ENCODE data around the gene ANKRD2.

Gene ANKRD2

DNA sequence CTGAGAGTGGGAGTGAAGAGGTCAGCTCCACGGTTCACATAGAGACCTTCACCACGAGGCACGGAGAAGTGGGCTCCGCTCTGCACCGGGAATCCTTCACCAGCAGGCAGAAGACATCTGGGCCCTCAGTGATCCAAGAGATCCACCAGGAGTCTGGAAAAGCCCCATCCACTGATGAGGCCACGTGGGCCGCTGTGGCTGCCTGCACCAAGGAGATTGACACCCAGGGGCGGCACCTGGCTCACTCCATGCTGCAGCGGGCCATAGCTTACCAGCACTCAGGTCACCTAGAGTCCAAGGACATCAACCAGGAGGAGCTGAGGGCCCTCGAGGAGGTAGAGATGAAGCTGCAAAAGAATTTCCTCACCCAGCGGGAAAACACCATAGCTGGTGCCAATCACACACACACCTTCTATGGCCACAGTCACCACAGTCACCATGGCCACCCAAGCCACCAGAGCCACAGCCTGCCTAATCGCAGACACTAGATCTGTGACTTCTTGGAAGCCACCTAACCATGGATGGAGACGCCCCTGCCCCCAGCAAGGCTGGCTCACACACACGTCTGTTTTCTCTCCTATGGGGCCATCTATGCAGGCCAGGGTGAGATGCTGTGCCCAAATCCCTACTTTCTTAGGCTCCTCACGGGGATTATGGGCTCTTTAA lies 17.6 kb downstream of the ANKRD2 start (continued):
- TF ChIP-seq ZNF548 (tag by site-specific recombination; IDR thresholded peaks at IDR 0.05) (no peak), ZIC2 (tag by site-specific recombination; IDR thresholded peaks at IDR 0.05) (no peak), RBAK (tag by site-specific recombination; IDR thresholded peaks at IDR 0.05) (no peak), ZNF423 (tag by site-specific recombination; IDR thresholded peaks at IDR 0.05) (no peak), ZNF274 (IDR thresholded peaks at IDR 0.05; ENCODE audit: low read length) (no peak), ZNF274 (tag by site-specific recombination; IDR thresholded peaks at IDR 0.05; ENCODE audit: borderline replicate concordance) (no peak), ZNF214 (tag by site-specific recombination; IDR thresholded peaks at IDR 0.05; ENCODE audit: borderline replicate concordance) (no peak)
- TF ChIP-seq, protein P1, sequence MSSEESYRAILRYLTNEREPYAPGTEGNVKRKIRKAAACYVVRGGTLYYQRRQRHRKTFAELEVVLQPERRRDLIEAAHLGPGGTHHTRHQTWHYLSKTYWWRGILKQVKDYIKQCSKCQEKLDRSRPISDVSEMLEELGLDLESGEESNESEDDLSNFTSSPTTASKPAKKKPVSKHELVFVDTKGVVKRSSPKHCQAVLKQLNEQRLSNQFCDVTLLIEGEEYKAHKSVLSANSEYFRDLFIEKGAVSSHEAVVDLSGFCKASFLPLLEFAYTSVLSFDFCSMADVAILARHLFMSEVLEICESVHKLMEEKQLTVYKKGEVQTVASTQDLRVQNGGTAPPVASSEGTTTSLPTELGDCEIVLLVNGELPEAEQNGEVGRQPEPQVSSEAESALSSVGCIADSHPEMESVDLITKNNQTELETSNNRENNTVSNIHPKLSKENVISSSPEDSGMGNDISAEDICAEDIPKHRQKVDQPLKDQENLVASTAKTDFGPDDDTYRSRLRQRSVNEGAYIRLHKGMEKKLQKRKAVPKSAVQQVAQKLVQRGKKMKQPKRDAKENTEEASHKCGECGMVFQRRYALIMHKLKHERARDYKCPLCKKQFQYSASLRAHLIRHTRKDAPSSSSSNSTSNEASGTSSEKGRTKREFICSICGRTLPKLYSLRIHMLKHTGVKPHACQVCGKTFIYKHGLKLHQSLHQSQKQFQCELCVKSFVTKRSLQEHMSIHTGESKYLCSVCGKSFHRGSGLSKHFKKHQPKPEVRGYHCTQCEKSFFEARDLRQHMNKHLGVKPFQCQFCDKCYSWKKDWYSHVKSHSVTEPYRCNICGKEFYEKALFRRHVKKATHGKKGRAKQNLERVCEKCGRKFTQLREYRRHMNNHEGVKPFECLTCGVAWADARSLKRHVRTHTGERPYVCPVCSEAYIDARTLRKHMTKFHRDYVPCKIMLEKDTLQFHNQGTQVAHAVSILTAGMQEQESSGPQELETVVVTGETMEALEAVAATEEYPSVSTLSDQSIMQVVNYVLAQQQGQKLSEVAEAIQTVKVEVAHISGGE (tag by site-specific recombination; conservative IDR thresholded peaks at IDR 0.05; ENCODE audit: low read depth): no peak

DNA sequence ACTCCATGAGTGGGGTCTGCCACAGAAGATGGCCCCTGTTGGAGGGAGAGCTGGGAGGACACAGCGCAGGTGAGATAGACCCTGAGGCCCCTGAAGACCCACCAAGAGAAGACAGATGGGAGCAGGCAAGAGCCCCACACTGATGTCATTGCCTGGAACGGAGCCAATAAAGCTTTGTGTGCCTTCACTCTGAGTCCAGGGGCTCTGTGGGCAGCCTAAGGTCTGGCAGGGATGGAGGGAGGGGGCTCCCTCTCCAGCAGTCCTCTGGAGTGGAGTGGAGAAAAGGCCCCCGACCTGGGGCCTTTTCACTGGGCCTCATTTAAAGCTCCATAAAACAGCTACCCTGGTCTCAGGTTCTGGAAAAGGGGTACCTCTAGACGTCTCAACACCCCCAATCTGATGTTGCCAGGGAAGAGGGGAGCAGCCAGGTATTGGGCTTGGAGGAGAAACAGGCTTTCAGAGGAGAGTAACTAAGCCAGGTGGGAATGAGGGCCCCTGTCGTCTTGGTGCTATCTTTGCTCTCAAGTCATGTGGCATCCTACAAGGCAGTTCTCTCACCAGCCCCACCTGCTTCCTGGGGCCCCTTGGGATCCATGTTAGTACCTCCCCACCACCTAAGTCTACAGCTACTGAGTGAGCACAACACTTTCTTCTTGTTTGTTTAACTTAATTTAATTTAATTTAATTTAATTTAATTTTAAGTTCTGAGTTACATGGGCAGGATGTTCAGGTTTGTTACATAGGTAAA lies 18.3 kb downstream of the ANKRD2 start:
- H3K27ac ChIP-seq (ENCODE audit: extremely low read depth, low read depth, low read length): no peak overlapping the region
- no peaks in the 10 kb centered on the region for H3K36me3 ChIP-seq (ENCODE audit: control insufficient read depth in 2 of 2, insufficient read depth in 1 of 2, low read length in 2 of 2)
- no peak overlapping the region for H3K4me3 ChIP-seq (ENCODE audit: low read depth, low read length)
- ChIA-PET CTCF (interaction anchor here (1.2 to 2.9 kb wide), 4 partner anchors 16 to 37 kb away, joined by 4 to 11 read pairs (median 6); partner anchors contain the start of gene ANKRD2), POLR2A (no interaction called here)
- TF ChIP-seq ZNF335 (tag by site-specific recombination; conservative IDR thresholded peaks at IDR 0.05) (peak; percentile 61), ZNF157 (tag by site-specific recombination; IDR thresholded peaks at IDR 0.05) (no peak), ZNF664 (tag by site-specific recombination; IDR thresholded peaks at IDR 0.05) (peak; percentile 37; the same call in 1 of the 2 replicates), ZIC2 (tag by site-specific recombination; IDR thresholded peaks at IDR 0.05) (peak; percentile 51), ZNF266 (tag by site-specific recombination; IDR thresholded peaks at IDR 0.05; ENCODE audit: low read depth) (no peak)
- H3K9me3 ChIP-seq (ENCODE audit: control insufficient read depth, insufficient read depth, low read depth, low read length): no peaks in the 10 kb centered on the region
- no peaks in the 10 kb centered on the region for H3K4me1 ChIP-seq (ENCODE audit: control insufficient read depth, insufficient read depth, low read length)

DNA sequence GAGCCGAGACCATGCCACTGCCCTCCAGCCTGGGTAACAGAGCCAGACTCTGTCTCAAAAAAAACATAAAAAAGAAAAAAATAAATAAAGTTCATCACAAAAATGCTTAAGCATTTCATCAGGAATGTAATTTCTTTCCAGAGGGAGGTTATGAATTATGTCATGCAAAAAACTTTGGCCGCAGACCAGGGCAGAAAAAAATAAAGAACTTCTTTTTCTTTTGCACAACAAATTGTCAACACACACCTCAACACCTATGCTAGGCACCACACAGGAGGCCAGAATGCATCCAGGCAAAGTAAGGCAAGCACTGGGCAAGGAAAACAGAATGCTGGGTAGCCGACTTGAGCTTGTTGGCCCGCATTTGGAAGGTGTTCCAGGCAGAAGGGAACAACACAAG lies 20.8 kb downstream of the ANKRD2 start:
- Histone ChIP-seq H3K4me3 (ENCODE audit: low read depth, low read length) (no peak overlapping the region), H3K27ac (ENCODE audit: extremely low read depth, low read depth, low read length) (no peak overlapping the region), H3K36me3 (ENCODE audit: control insufficient read depth in 2 of 2, insufficient read depth in 1 of 2, low read length in 2 of 2) (no peaks in the 10 kb centered on the region), H3K4me1 (ENCODE audit: control insufficient read depth, insufficient read depth, low read length) (no peaks in the 10 kb centered on the region), H3K9me3 (ENCODE audit: control insufficient read depth, insufficient read depth, low read depth, low read length) (no peaks in the 10 kb centered on the region)
- ChIA-PET POLR2A (no interaction called here), CTCF (interaction anchor here (0.6 to 0.8 kb wide), 3 partner anchors 9 to 21 kb away, joined by 3 to 4 read pairs (median 3); partner anchors contain the start of gene ANKRD2)
- TF ChIP-seq ZNF548 (tag by site-specific recombination; IDR thresholded peaks at IDR 0.05): no peak
- TF ChIP-seq ZNF335 (tag by site-specific recombination; conservative IDR thresholded peaks at IDR 0.05): no peak
- no peak for TF ChIP-seq ZEB2 (tag by site-specific recombination; IDR thresholded peaks at IDR 0.05)
- no peak for TF ChIP-seq SP7 (tag by site-specific recombination; IDR thresholded peaks at IDR 0.05)
- TF ChIP-seq ZNF585B (tag by site-specific recombination; IDR thresholded peaks at IDR 0.05): no peak
- TF ChIP-seq, protein P2, sequence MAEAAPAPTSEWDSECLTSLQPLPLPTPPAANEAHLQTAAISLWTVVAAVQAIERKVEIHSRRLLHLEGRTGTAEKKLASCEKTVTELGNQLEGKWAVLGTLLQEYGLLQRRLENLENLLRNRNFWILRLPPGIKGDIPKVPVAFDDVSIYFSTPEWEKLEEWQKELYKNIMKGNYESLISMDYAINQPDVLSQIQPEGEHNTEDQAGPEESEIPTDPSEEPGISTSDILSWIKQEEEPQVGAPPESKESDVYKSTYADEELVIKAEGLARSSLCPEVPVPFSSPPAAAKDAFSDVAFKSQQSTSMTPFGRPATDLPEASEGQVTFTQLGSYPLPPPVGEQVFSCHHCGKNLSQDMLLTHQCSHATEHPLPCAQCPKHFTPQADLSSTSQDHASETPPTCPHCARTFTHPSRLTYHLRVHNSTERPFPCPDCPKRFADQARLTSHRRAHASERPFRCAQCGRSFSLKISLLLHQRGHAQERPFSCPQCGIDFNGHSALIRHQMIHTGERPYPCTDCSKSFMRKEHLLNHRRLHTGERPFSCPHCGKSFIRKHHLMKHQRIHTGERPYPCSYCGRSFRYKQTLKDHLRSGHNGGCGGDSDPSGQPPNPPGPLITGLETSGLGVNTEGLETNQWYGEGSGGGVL (tag by site-specific recombination; IDR thresholded peaks at IDR 0.05): no peak
- TF ChIP-seq ZNF146 (tag by site-specific recombination; IDR thresholded peaks at IDR 0.05): no peak
- TF ChIP-seq ZBTB17 (tag by site-specific recombination; IDR thresholded peaks at IDR 0.05): no peak
- no peak for TF ChIP-seq ZNF248 (tag by site-specific recombination; IDR thresholded peaks at IDR 0.05)
- no peak for TF ChIP-seq KLF10 (tag by site-specific recombination; IDR thresholded peaks at IDR 0.05)
- TF ChIP-seq HOXA7 (CRISPR knock-in tag; IDR thresholded peaks at IDR 0.05; ENCODE audit: borderline replicate concordance): no peak
